Measurements from ENCODE around the gene KIFC1.
A peak's percentile ranks its signal among the peaks of the same experiment; 100 is the strongest.

The KIFC1 gene

DNA sequence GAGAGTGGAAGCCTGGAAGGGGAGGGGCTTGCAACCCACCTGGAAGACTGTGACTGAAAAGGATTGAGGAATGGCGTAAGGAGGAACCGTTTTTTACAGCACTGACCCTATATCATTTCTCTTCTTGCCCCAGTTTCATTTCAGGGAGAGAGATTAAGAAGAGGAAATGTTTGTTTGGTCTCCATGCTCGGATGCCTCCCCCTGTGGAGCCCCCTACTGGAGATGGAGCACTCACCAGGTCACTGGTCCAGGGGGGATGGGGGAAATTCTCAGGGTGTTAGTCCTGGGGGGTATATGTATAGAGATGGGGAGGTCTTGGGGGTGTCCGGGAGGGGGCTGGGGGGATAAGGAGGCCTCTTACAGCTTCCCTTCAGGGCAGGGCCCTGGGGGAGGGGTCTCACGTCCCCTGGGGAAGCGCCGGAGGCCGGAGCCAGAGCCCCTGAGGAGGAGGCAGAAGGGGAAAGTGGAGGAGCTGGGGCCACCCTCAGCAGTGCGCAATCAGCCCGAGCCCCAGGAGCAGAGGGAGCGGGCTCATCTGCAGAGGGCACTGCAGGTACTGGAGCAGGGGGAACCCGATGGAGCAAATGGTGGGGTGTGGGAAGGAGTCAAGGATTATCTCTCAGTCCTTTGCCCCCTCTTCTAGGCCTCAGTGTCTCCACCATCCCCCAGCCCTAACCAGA lies 23.1 kb downstream of the KIFC1 start:
- no peak overlapping the region for H3K27ac ChIP-seq (ENCODE audit: low read length)
- DNase-seq: no peak
- peaks cover 74% of the 10 kb centered on the region for H3K4me1 ChIP-seq (ENCODE audit: insufficient read depth, low read length)
- H3K79me2 ChIP-seq (ENCODE audit: insufficient read depth, low read length): peaks cover 63% of the 10 kb centered on the region
- no peaks in the 10 kb centered on the region for H3K27me3 ChIP-seq (ENCODE audit: insufficient read depth, low read length, poor library complexity)
- H3K36me3 ChIP-seq (ENCODE audit: insufficient read depth, low read length): peaks cover 46% of the 10 kb centered on the region
- no peak overlapping the region for H3K4me3 ChIP-seq (ENCODE audit: low read depth in 1 of 2, low read length in 2 of 2)
- no peak overlapping the region for H3K9ac ChIP-seq (ENCODE audit: low read depth, low read length)
- TF ChIP-seq, protein P1, sequence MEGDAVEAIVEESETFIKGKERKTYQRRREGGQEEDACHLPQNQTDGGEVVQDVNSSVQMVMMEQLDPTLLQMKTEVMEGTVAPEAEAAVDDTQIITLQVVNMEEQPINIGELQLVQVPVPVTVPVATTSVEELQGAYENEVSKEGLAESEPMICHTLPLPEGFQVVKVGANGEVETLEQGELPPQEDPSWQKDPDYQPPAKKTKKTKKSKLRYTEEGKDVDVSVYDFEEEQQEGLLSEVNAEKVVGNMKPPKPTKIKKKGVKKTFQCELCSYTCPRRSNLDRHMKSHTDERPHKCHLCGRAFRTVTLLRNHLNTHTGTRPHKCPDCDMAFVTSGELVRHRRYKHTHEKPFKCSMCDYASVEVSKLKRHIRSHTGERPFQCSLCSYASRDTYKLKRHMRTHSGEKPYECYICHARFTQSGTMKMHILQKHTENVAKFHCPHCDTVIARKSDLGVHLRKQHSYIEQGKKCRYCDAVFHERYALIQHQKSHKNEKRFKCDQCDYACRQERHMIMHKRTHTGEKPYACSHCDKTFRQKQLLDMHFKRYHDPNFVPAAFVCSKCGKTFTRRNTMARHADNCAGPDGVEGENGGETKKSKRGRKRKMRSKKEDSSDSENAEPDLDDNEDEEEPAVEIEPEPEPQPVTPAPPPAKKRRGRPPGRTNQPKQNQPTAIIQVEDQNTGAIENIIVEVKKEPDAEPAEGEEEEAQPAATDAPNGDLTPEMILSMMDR (IDR thresholded peaks at IDR 0.05; ENCODE audit: borderline replicate concordance, extremely low read depth, low read length, poor library complexity, severe bottlenecking): peak; percentile 56
- no peak for TF ChIP-seq EZH2 (IDR thresholded peaks at IDR 0.05; ENCODE audit: borderline replicate concordance, low read depth, low read length, severe bottlenecking)
- ATAC-seq (ENCODE audit: insufficient read depth, low read depth): no peak
- H2AFZ ChIP-seq (ENCODE audit: low read depth, low read length): no peak overlapping the region
- H4K20me1 ChIP-seq (ENCODE audit: insufficient read depth, low read length): peaks cover 29% of the 10 kb centered on the region; the same call in 1 of the 2 replicates
- no peak overlapping the region for H3K4me2 ChIP-seq (ENCODE audit: insufficient read depth, low read length)
- no peaks in the 10 kb centered on the region for H3K9me3 ChIP-seq (ENCODE audit: insufficient read depth, low read length, severe bottlenecking)

DNA sequence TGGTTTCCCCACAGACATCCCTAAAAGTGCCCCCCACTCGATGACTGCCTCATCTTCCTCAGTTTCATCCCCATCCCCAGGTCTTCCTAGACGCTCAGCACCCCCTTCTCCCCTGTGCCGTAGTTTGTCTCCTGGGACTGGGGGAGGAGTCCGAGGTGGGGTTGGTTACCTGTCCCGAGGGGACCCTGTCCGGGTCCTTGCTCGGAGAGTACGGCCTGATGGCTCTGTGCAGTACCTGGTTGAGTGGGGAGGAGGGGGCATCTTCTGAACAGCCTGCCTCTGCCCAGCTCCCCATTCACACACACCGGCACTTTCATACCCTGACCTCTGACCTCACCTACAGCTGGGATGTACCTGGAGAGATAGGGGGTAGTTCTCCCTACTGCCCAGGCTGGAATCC lies 24.2 kb downstream of the KIFC1 start:
- Histone ChIP-seq H3K79me2 (ENCODE audit: insufficient read depth, low read length) (peaks cover 69% of the 10 kb centered on the region), H3K9me3 (ENCODE audit: insufficient read depth, low read length, severe bottlenecking) (no peaks in the 10 kb centered on the region), H3K4me1 (ENCODE audit: insufficient read depth, low read length) (peaks cover 80% of the 10 kb centered on the region), H3K9ac (ENCODE audit: low read depth, low read length) (no peak overlapping the region), H2AFZ (ENCODE audit: low read depth, low read length) (no peak overlapping the region), H3K36me3 (ENCODE audit: insufficient read depth, low read length) (peaks cover 46% of the 10 kb centered on the region), H3K27me3 (ENCODE audit: insufficient read depth, low read length, poor library complexity) (no peaks in the 10 kb centered on the region), H3K27ac (ENCODE audit: low read length) (no peak overlapping the region), H4K20me1 (ENCODE audit: insufficient read depth, low read length) (peaks cover 29% of the 10 kb centered on the region; the same call in 1 of the 2 replicates), H3K4me3 (ENCODE audit: low read depth in 1 of 2, low read length in 2 of 2) (peak overlapping the region in 1 of 2 experiments; percentile 9; a peak in 1 of 4 replicates), H3K4me2 (ENCODE audit: insufficient read depth, low read length) (peak overlapping the region; percentile 87)
- DNase-seq (no peak), ATAC-seq (ENCODE audit: insufficient read depth, low read depth) (no peak)
- TF ChIP-seq EZH2 (IDR thresholded peaks at IDR 0.05; ENCODE audit: borderline replicate concordance, low read depth, low read length, severe bottlenecking): no peak
- TF ChIP-seq, protein P1 (IDR thresholded peaks at IDR 0.05; ENCODE audit: borderline replicate concordance, extremely low read depth, low read length, poor library complexity, severe bottlenecking): no peak

DNA sequence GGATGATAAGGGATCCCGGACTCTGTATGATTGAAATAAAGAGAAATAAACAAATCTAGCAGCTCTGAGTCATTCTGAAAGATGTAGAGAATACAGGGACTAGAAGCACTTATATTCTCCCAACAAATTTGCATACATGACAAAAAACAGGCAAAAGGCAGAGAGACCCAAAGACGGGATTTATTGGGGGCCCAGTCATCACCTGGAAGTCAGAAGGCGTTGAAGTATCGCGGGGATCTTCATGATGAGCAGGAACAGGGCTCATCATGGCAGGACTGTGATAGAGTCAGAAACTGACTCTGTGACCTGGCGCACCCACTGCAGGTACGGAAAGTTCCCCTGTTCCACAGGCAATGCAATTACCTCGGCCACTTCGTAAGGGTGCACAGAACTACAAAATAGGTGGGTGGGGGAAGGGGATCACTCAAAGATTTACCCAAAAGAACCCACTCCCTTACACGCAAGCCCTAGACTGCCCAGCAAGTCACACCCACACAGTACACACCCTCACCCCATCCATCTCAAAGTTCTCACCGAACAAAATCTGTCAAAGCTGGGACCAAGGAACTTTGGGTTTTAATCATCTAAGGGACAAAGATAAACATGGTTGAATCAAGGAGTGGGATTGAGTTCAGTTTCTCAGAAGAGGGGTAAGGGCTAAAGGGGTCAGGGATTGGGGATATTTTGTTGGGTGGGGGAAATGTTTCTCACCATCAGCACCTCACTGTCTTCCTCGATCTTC lies 24.9 kb downstream of the KIFC1 start:
- Histone ChIP-seq H3K27ac (ENCODE audit: low read length) (peak overlapping the region; percentile 83), H3K4me1 (ENCODE audit: insufficient read depth, low read length) (peaks cover 83% of the 10 kb centered on the region), H4K20me1 (ENCODE audit: insufficient read depth, low read length) (peaks cover 29% of the 10 kb centered on the region; the same call in 1 of the 2 replicates), H3K27me3 (ENCODE audit: insufficient read depth, low read length, poor library complexity) (no peaks in the 10 kb centered on the region), H3K79me2 (ENCODE audit: insufficient read depth, low read length) (peaks cover 69% of the 10 kb centered on the region), H3K9ac (ENCODE audit: low read depth, low read length) (peak overlapping the region; percentile 77), H2AFZ (ENCODE audit: low read depth, low read length) (no peak overlapping the region), H3K4me3 (ENCODE audit: low read depth in 1 of 2, low read length in 2 of 2) (peak overlapping the region; percentile 79 to 84; a peak in 3 of 4 replicates), H3K4me2 (ENCODE audit: insufficient read depth, low read length) (peak overlapping the region; percentile 87), H3K36me3 (ENCODE audit: insufficient read depth, low read length) (peaks cover 46% of the 10 kb centered on the region), H3K9me3 (ENCODE audit: insufficient read depth, low read length, severe bottlenecking) (no peaks in the 10 kb centered on the region)
- ATAC-seq (ENCODE audit: insufficient read depth, low read depth) (no peak), DNase-seq (no peak)
- TF ChIP-seq, protein P1 (IDR thresholded peaks at IDR 0.05; ENCODE audit: borderline replicate concordance, extremely low read depth, low read length, poor library complexity, severe bottlenecking): no peak
- TF ChIP-seq EZH2 (IDR thresholded peaks at IDR 0.05; ENCODE audit: borderline replicate concordance, low read depth, low read length, severe bottlenecking): no peak

Data from DND-41 (cell line).